SK-N-MC (cell line): Measurements from ENCODE around the gene ARHGAP26.
"Not testable (repeated sequence)": the region's sequence is repeated elsewhere in the genome, so short reads cannot be mapped to it uniquely, and the experiment has no call there.

Experiments used
- DNase-seq: peaks from one replicate; pipeline ENCODE4 v3.0.0-alpha.2; 2011; ENCODE audit warnings: low read depth, low spot score
- H3K27ac ChIP-seq: fragments of 200-600 bp; sonication (generic); 2 replicates; pipeline ENCODE4 v1.5.1; 2016; ENCODE audit warnings: mixed run types
- H3K36me3 ChIP-seq: fragments of 200-600 bp; sonication (generic); 2 replicates; pipeline ENCODE4 v1.6.1; 2017; ENCODE audit warnings: antibody characterized with exemption, low read length, mixed read lengths; ENCODE audit not compliant: insufficient read depth
- H3K4me3 ChIP-seq: fragments of 200-600 bp; sonication (generic); 2 replicates; pipeline ENCODE4 v1.5.1; 2016
- H3K9ac ChIP-seq: fragments of 200-600 bp; sonication (generic); 2 replicates; pipeline ENCODE4 v1.8.0; 2017; ENCODE audit warnings: mixed run types, mixed read lengths; ENCODE audit not compliant: insufficient read length
- H3K9me3 ChIP-seq: fragments of 200-600 bp; sonication (generic); 2 replicates; pipeline ENCODE4 v1.6.1; 2017; ENCODE audit warnings: low read depth, mild to moderate bottlenecking, antibody characterized with exemption, low read length, moderate library complexity, mixed read lengths
- EZH2 ChIP-seq: fragments of 200-600 bp; sonication (generic); IDR thresholded peaks from one replicate; pipeline ENCODE4 v1.6.1; 2017; ENCODE audit warnings: antibody characterized with exemption
- FOXP2 ChIP-seq: optimal IDR thresholded peaks from 2 replicates; pipeline ENCODE3; 2011; ENCODE audit warnings: mild to moderate bottlenecking, moderate library complexity; ENCODE audit not compliant: insufficient read depth; ENCODE audit errors: extremely low read length, control extremely low read depth
- POLR2AphosphoS5 ChIP-seq: IDR thresholded peaks from 2 replicates; pipeline ENCODE4 v1.6.1; 2012; ENCODE audit warnings: mild to moderate bottlenecking, low read depth, low read length, borderline replicate concordance

The ARHGAP26 gene

GRCh38 chr5:142954455-142954854, 184.3 kb downstream of the ARHGAP26 start:
- DNase-seq, result no peak
- H3K9me3 ChIP-seq, result no peaks in the 10 kb centered on the region
- H3K27ac ChIP-seq, result no peak overlapping the region
- no peak overlapping the region for H3K4me3 ChIP-seq
- H3K36me3 ChIP-seq, result no peaks in the 10 kb centered on the region
- no peak for TF ChIP-seq EZH2
- no peak for TF ChIP-seq FOXP2
- TF ChIP-seq POLR2AphosphoS5, result no peak
- no peak overlapping the region for H3K9ac ChIP-seq

- no peak for DNase-seq
- H3K27ac ChIP-seq, result no peak overlapping the region
- H3K9ac ChIP-seq, result no peak overlapping the region
- no peaks in the 10 kb centered on the region for H3K9me3 ChIP-seq
- no peaks in the 10 kb centered on the region for H3K36me3 ChIP-seq
- TF ChIP-seq POLR2AphosphoS5 (no peak), EZH2 (no peak), FOXP2 (no peak)
- no peak overlapping the region for H3K4me3 ChIP-seq
Observed at GRCh38 chr5:142955628-142956027, 185.5 kb downstream of the ARHGAP26 start.

GRCh38 chr5:142957528-142957927, 187.4 kb downstream of the ARHGAP26 start:
- H3K9me3 ChIP-seq, result no peaks in the 10 kb centered on the region
- no peaks in the 10 kb centered on the region for H3K36me3 ChIP-seq
- TF ChIP-seq POLR2AphosphoS5 (no peak), EZH2 (no peak), FOXP2 (no peak)
- no peak overlapping the region for H3K9ac ChIP-seq
- DNase-seq, result no peak
- no peak overlapping the region for H3K4me3 ChIP-seq
- H3K27ac ChIP-seq, result no peak overlapping the region

- TF ChIP-seq EZH2 (no peak), FOXP2 (no peak), POLR2AphosphoS5 (no peak)
- no peak overlapping the region for H3K27ac ChIP-seq
- DNase-seq, result no peak
- no peaks in the 10 kb centered on the region for H3K36me3 ChIP-seq
- no peaks in the 10 kb centered on the region for H3K9me3 ChIP-seq
- H3K9ac ChIP-seq, result no peak overlapping the region
- no peak overlapping the region for H3K4me3 ChIP-seq
Observed at GRCh38 chr5:142958944-142959682, 188.9 kb downstream of the ARHGAP26 start.

GRCh38 chr5:142959683-142960657, 189.8 kb downstream of the ARHGAP26 start:
- Histone ChIP-seq H3K27ac (no peak overlapping the region), H3K9me3 (no peaks in the 10 kb centered on the region), H3K36me3 (no peaks in the 10 kb centered on the region), H3K9ac (no peak overlapping the region), H3K4me3 (no peak overlapping the region)
- no peak for DNase-seq
- no peak for TF ChIP-seq FOXP2
- TF ChIP-seq EZH2, result no peak
- TF ChIP-seq POLR2AphosphoS5, result no peak

GRCh38 chr5:142961440-142962173, 191.4 kb downstream of the ARHGAP26 start:
- DNase-seq, result no peak
- no peaks in the 10 kb centered on the region for H3K9me3 ChIP-seq
- no peak overlapping the region for H3K27ac ChIP-seq
- TF ChIP-seq POLR2AphosphoS5 (no peak), FOXP2 (no peak), EZH2 (no peak)
- no peaks in the 10 kb centered on the region for H3K36me3 ChIP-seq
- H3K9ac ChIP-seq, result no peak overlapping the region
- no peak overlapping the region for H3K4me3 ChIP-seq

- no peak overlapping the region for H3K4me3 ChIP-seq
- no peaks in the 10 kb centered on the region for H3K36me3 ChIP-seq
- H3K9ac ChIP-seq, result no peak overlapping the region
- no peak for DNase-seq
- no peaks in the 10 kb centered on the region for H3K9me3 ChIP-seq
- H3K27ac ChIP-seq, result no peak overlapping the region
- no peak for TF ChIP-seq EZH2
Observed at GRCh38 chr5:142962174-142962533, 192.0 kb downstream of the ARHGAP26 start.

- H3K27ac ChIP-seq, DNase-seq, H3K36me3 ChIP-seq, H3K9me3 ChIP-seq, H3K9ac ChIP-seq, H3K4me3 ChIP-seq: not testable (repeated sequence)
Observed at GRCh38 chr5:142965258-142966120, 195.3 kb downstream of the ARHGAP26 start.
